Effector memory CD4-positive, alpha-beta T cell (primary cell): ENCODE data around the gene TMEM125.

Source experiments
- DNase-seq, 3 donors: peaks; one replicate each; pipeline ENCODE4 v3.0.0-alpha.2; 2020
- H3K27ac ChIP-seq: 2 replicates; pipeline ENCODE4 v1.7.0; 2013; ENCODE audit warnings: mild to moderate bottlenecking, low read length, moderate library complexity; ENCODE audit not compliant: insufficient read depth, poor library complexity, severe bottlenecking
- H3K27me3 ChIP-seq: replicated peaks from 2 replicates; pipeline ENCODE4 v1.7.0; 2013; ENCODE audit warnings: mild to moderate bottlenecking, low read length; ENCODE audit not compliant: insufficient read depth, control insufficient read depth, poor library complexity, severe bottlenecking
- H3K36me3 ChIP-seq: 2 replicates; pipeline ENCODE4 v1.7.0; 2013; ENCODE audit warnings: mild to moderate bottlenecking, low read length, moderate library complexity; ENCODE audit not compliant: control insufficient read depth, insufficient read depth
- H3K4me1 ChIP-seq: 2 replicates; pipeline ENCODE4 v1.7.0; 2013; ENCODE audit warnings: low read length, mild to moderate bottlenecking; ENCODE audit not compliant: control insufficient read depth, insufficient read depth, poor library complexity, severe bottlenecking
- H3K4me3 ChIP-seq: 2 replicates; pipeline ENCODE4 v1.7.0; 2013; ENCODE audit warnings: low read length, low read depth, mild to moderate bottlenecking; ENCODE audit not compliant: insufficient read depth, poor library complexity, severe bottlenecking
- H3K9me3 ChIP-seq: 2 replicates; pipeline ENCODE4 v1.7.0; 2013; ENCODE audit warnings: mild to moderate bottlenecking, low read length, moderate library complexity; ENCODE audit not compliant: control insufficient read depth

The TMEM125 gene

DNA sequence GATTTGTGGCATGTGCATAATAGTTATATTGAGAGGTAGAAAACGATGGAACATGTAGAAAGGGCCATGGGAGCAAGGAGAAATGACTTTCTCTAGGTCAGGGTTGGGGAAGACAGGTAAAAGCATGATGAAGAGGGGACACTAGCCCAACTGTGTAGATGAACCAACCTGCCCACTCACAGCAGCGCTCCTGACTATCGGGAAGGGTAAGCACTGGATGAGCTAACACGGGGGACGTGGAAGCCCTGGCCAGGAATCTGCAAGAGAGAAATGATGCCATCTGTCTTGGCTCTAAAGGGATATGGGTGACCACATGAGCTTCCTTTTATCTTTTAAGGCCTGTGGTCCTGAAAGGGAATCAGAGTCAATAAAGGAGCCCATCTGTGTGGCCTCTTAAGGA lies 36.2 kb upstream of the TMEM125 start:
- Histone ChIP-seq H3K4me3 (no peak overlapping the region), H3K4me1 (no peaks in the 10 kb centered on the region), H3K9me3 (no peaks in the 10 kb centered on the region), H3K36me3 (no peaks in the 10 kb centered on the region), H3K27me3 (no peaks in the 10 kb centered on the region), H3K27ac (no peak overlapping the region)
- no peak for DNase-seq

DNA sequence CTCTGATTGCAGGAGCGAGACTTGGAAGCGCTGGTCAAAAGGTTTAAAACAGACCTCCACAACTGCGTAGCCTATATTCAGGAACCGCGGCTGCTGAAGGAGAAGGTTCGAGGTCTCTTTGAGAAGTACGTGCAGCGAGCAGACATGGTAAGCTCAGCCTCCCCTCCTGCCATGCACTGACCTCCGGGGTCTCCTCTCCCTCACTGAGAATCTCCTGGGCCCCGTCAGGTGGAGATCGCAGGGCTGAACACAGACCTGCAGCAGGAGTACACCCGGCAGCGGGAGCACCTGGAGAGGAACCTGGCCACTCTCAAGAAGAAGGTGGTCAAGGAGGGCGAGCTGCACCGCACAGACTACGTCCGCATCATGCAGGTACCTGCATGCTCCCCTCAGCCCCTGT lies 35.5 kb upstream of the TMEM125 start:
- DNase-seq = no peak
- Histone ChIP-seq H3K27ac (no peak overlapping the region), H3K4me3 (no peak overlapping the region), H3K36me3 (no peaks in the 10 kb centered on the region), H3K27me3 (no peaks in the 10 kb centered on the region), H3K4me1 (no peaks in the 10 kb centered on the region), H3K9me3 (no peaks in the 10 kb centered on the region)

DNA sequence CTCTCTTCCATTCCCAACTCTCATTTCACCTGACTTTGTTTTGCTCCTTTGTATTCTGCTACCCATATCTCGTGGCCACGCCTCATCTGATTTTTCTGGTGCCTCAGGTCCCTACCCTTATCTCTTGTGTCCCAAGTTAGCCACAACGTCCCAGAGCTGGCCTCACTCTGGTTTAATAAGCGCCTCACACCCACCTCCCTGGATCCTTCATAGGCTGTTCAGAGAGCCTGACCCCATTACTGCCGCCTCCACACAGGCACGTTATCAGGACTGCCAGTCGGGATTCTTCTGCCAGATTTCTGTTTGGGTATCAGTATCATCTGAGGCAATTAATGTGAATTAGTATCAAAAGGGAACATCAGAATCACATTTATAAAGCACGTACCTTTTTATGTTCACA lies 34.7 kb upstream of the TMEM125 start:
- H3K27me3 ChIP-seq = no peaks in the 10 kb centered on the region
- no peak overlapping the region for H3K4me3 ChIP-seq
- no peak for DNase-seq
- no peaks in the 10 kb centered on the region for H3K36me3 ChIP-seq
- no peaks in the 10 kb centered on the region for H3K4me1 ChIP-seq
- no peaks in the 10 kb centered on the region for H3K9me3 ChIP-seq
- no peak overlapping the region for H3K27ac ChIP-seq

DNA sequence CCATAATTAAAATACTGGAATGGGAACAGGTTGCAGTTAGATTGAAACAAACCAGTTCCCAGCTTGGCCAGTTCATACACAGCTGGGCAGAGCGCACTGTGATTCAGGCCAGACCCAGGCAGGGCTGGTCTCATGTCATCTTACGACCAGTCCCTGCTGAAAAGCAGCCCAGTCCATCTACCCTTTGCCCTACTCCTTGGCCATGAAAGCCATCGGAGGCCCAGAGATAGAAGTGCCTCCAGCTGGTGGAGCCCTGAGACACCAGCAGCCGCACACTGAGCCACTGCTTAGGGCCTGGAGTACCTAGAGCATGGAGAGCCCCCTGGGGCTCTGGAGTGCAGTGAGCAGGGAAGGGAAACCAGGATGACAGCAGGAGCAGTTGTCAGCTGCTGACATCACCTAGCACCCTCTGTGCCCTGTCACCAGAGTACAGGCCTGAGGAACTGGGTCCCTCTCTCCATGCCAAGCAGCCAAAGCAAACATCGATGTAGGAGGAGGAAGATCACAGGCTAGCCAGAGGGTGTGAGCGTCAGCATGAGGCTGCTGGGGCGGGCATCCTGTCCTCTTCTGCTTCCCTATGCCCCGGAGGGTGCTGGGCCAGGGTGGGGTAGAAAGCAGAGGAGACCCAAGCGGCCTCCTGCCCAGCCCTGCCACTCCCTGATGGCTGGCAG lies 34.2 kb upstream of the TMEM125 start:
- no peaks in the 10 kb centered on the region for H3K27me3 ChIP-seq
- no peak for DNase-seq
- H3K4me1 ChIP-seq = no peaks in the 10 kb centered on the region
- no peaks in the 10 kb centered on the region for H3K36me3 ChIP-seq
- no peak overlapping the region for H3K27ac ChIP-seq
- no peak overlapping the region for H3K4me3 ChIP-seq
- no peaks in the 10 kb centered on the region for H3K9me3 ChIP-seq

DNA sequence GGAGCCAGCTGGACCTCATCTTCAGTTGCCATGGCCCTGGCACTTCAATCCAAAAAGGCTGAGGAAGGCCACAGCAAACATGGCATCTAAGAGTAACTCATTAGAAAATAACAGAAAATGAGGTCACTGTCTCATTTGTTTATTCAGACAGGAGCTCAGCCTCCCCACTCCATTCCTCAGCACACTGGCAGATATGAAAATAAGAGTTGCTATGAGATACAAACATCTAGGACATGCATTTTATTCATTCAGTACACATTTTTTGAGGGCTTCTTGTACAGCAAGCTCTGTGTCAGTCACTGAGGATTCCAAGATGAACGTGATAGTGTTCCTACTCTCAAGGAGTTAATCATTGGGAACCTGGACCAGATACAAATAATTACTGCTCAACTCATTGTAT lies 32.7 kb upstream of the TMEM125 start:
- no peak overlapping the region for H3K27ac ChIP-seq
- no peak for DNase-seq
- H3K4me3 ChIP-seq = no peak overlapping the region
- no peaks in the 10 kb centered on the region for H3K36me3 ChIP-seq
- H3K27me3 ChIP-seq = no peaks in the 10 kb centered on the region
- H3K9me3 ChIP-seq = no peaks in the 10 kb centered on the region
- H3K4me1 ChIP-seq = no peaks in the 10 kb centered on the region

DNA sequence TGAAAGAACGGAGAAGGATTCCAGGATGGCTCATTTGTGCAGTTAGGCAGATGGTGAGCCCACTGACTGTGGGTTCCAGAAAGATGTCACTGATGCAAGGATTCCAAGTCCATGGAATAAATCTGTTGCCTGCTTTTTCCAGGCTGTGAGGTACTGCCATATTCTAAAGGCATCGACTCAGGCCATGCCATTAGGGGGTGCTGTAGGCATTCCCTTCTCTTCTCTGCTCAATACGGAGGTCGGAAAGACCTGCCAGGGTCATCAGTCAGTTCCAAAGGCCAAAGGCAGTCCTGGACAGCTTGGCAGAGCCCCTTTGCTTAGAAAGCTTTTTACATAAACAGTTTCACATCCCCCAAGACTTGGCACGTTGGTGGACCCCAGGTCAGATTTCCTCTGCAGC lies 31.7 kb upstream of the TMEM125 start:
- H3K36me3 ChIP-seq = no peaks in the 10 kb centered on the region
- H3K4me1 ChIP-seq = no peaks in the 10 kb centered on the region
- H3K4me3 ChIP-seq = no peak overlapping the region
- no peak overlapping the region for H3K27ac ChIP-seq
- no peaks in the 10 kb centered on the region for H3K27me3 ChIP-seq
- DNase-seq = no peak
- no peaks in the 10 kb centered on the region for H3K9me3 ChIP-seq

DNA sequence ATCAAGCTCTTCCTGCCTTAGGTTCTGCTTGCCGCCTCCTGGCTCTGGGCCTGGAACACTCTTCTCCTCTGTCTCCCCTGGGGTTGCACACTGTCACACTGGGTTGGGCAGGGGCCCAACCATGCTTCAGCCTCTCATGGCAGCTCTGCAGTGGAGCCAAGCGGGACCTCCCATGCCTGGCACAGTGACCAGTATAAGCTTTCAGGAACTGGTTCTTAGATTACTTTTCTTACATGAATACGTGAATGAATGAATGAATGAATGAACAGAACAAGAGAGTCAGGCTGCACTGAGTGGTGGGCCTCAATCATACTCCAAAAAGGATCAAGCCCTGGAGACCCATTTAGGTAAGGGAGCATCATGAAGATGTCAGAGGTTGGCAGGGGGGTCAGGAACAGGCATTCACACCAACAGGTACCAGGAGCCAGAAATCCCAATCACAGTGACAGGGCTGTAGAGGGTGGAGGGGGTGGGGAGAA lies 30.8 kb upstream of the TMEM125 start:
- no peak overlapping the region for H3K27ac ChIP-seq

DNA sequence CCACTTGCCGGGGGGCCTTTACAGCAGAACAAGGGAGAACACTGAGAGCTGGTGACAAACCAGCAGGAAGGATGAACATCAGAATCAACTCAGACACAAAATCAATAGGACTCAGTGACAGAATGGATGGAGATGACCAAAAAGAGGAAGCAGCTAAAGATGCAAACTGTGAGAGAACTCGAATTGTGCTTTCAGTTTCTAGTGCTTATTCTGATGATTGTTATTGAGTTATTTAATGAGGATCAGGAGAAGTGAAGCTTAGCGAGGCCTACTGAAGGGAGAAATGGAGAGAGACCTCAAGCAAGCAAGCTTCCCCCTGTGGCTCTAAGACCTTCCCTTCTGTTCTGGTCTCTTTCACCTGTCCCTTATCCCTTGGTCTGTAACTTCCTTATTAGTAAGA lies 30.3 kb upstream of the TMEM125 start:
- Histone ChIP-seq H3K9me3 (no peaks in the 10 kb centered on the region), H3K36me3 (no peaks in the 10 kb centered on the region), H3K27ac (no peak overlapping the region), H3K4me3 (no peak overlapping the region), H3K27me3 (no peaks in the 10 kb centered on the region), H3K4me1 (no peaks in the 10 kb centered on the region)
- no peak for DNase-seq

More for the DNA sequence above, 30.8 kb upstream of the TMEM125 start:
- DNase-seq = no peak
- Histone ChIP-seq H3K4me3 (no peak overlapping the region), H3K9me3 (no peaks in the 10 kb centered on the region), H3K36me3 (no peaks in the 10 kb centered on the region), H3K4me1 (no peaks in the 10 kb centered on the region), H3K27me3 (no peaks in the 10 kb centered on the region)

DNA sequence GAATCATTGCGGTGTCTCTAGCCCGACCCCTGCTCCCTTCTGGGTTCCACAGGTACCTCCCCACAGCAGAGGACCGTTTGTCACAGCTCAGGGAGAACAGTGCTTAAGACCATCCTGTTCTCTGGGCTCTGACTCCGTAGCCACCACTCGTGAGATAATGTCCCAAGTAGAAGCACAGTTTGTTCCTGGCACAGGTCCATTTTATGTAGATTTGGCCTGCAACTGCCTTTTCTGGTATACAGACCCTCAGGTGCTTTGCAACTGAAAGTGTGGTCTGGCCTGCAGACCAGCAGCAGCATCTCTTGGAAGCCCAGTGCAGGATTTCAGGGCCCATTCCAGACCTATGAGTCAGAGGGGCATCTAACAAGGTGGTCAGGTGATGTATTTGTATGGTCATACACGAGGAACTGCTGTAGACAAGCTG lies 28.4 kb upstream of the TMEM125 start:
- no peaks in the 10 kb centered on the region for H3K4me1 ChIP-seq
- H3K36me3 ChIP-seq = no peaks in the 10 kb centered on the region
- no peak for DNase-seq
- no peak overlapping the region for H3K27ac ChIP-seq
- H3K9me3 ChIP-seq = no peaks in the 10 kb centered on the region
- no peak overlapping the region for H3K4me3 ChIP-seq
- H3K27me3 ChIP-seq = no peaks in the 10 kb centered on the region

DNA sequence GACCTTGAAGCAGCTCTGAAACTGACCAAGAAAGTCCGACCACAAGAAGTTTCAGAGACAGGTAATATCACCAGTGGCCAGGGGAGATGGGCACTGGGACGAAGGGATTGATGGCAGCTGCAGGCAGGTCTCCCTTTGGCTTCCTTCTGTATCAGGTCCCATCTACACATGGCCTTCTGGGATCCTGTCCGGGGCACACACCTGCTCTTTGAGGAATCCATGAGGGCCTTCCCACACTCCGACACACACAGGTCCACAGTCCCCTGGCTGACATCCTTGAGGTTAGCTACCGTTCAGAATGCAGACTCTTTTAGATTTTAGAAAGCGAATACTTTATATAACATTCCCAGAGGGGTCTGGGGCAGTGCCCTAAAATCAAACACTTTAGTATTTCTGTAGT lies 26.5 kb upstream of the TMEM125 start:
- no peak overlapping the region for H3K4me3 ChIP-seq

More for the DNA sequence above, 26.5 kb upstream of the TMEM125 start:
- DNase-seq = no peak
- Histone ChIP-seq H3K9me3 (no peaks in the 10 kb centered on the region), H3K4me1 (no peaks in the 10 kb centered on the region), H3K27ac (no peak overlapping the region), H3K36me3 (no peaks in the 10 kb centered on the region), H3K27me3 (no peaks in the 10 kb centered on the region)
